HG03280 (cell line): ENCODE data around the gene MAZ.
"Not testable (repeated sequence)": the region's sequence is repeated elsewhere in the genome, so short reads cannot be mapped to it uniquely, and the experiment has no call there.

Source experiments
- ATAC-seq: cut with Tn5 transposase; IDR thresholded peaks from one replicate; pipeline ENCODE4 v1.9.1; 2021; ENCODE audit warnings: mild to moderate bottlenecking, moderate library complexity; ENCODE audit not compliant: unreplicated experiment

The MAZ gene

DNA sequence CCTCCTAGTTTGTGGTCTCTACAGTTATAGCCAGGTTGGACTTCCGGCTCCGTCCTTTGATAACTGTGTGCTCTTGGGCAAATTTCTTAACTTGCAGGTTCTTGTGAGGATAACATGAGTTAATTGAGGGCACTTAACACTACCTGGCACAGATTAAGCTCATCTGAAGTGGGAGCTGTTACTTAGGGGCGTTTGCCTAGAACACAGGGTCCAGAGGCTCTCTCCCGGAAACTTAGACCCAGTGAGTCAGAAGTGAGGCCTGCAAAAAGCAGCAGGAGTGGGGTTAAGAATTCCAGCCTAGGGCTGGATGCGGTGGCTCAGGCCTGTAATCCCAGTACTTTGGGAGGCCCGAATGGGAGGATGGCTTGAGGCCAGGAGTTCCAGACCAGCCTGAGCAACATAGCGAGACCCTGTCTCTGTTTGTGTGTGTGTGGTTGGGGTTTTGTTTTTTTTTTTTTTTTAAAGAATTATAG lies 15.3 kb downstream of the MAZ start:
- no peak for ATAC-seq

DNA sequence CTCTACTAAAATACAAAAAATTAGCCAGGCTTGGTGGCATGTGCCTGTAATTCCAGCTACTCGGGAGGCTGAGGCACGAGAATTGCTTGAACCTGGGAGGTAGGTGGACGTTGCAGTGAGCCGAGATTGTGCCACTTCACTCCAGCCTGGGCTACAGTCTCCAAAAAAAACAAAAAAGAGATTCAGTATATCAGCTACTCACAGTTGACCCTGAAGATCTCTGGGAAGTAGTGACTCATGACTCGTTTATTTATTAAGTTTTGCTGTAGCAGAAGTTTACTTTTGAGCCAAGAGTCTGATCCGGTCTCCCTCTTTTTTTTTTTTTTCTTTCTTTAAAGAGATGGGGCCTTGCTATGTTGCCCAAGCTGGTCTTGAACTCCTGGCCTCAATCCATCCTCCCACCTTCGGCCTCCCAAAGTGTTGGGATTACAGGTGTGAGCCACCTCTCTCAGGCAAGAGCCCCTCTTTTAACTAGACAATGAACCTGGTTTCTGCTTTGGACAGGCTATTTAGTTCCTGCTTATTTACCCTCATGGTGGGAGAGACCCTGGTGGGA lies 18.3 kb downstream of the MAZ start:
- no peak for ATAC-seq

DNA sequence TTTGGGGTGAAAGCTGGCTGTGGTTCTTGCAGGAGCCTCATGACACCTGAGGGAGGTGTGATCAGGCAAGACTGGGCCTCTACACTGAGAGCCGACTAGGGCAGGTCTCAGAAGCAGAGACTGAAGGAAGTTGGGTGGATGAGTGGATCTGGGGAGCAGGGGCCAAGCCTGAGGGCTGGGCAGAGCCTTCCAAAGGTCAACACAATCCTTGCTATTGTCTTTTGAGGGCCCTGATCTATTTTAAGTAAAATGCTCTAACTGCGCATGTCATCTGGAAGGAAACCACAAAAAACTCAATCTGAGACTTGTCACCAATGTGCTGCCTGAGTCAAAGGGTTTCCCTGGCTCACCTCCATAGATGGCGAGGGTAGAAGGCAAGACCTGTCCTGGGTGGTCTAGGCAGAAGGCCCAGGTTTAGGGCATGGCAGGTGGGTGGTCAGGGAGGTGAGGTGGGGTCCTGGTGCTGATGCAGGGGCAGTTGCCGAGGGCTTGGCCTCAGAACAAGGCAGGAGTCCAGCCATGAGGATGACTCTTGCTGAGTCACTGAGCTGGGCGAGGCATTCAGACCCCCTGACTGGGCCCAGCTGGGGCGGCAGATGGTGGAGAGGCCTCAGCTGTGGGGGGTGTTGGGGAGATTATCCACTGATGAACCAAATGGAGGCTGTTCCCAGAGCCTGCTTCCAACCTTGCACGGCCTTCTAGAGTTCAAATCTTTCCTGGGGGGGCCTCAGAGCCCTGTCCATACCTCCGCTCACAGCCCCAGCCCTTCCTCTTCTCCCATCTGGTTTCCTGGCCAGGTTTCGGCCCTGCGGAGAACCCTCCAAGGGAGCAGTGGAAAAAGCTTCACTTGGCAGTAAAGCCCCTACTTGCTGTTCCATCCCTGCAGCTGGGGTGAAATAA lies 19.1 kb downstream of the MAZ start:
- ATAC-seq = no peak

DNA sequence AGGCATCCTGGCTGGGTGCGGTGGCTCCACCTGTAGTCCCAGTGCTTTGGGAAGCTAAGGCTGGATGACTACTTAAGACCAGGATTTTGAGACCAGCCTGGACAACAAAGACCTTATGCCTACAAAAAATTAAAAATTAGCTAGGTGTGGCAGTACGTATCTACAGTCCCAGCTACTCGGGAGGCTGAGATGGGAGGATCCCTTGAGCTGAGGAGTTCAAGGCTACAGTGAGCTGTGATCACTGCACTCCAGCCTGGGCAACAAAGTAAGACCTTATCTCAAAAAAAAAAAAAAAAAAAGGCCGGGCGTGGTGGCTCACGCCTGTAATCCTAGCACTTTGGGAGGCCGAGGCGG lies 20.0 kb downstream of the MAZ start:
- no peak for ATAC-seq

DNA sequence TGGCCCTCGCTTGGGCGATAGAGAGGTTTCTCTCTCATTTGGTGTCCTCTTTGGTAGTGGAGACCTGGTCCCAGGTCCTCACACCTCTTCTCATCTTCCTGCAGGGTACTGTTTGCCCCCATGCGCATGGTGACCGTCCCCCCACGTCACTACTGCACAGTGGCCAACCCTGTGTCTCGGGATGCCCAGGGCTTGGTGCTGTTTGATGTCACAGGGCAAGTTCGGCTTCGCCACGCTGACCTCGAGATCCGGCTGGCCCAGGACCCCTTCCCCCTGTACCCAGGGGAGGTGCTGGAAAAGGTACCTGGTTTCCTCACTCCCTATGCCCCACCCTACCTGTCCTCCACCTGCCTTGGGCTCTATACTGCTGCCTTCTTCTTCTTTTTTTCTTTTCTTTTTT lies 24.4 kb downstream of the MAZ start:
- no peak for ATAC-seq

DNA sequence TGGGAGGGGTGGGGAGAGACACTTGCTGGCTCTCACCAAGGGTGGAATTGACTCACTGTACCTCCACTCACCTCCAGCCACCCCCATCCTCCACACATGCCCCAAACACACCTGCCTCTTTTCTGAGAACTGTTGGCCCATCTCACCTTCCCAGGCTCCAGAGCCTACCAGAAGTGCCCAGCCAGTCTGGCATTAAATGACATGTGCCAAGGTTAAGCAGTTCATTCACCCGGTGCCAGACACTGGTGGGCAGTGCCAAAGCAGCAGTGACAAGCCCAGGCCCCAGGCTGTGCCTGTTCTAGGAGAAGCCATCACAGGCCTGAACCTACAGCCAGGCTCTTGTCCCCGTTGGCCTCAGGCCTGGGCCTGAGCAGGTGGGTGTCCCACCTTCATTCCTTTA lies 25.2 kb downstream of the MAZ start:
- no peak for ATAC-seq

DNA sequence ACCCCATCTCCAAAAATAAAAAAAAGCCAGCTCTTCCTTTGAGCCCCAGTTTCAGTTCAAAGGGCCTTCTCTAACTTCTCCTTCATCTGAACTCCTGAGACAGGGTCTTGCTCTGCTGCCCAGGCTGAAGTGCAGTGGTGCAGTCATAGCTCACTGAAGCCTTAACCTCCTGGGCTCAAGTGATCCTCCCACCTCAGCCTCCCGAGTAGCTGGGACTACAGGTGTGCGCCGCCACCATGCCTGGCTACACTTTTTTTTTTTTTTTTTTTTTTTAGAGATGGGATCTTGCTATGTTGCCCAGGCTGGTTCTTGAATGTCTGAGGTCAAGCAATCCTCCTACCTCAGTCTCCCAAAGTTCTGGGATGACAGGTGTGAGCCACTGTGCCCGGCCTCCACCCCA lies 26.9 kb downstream of the MAZ start:
- not testable (repeated sequence) for ATAC-seq

DNA sequence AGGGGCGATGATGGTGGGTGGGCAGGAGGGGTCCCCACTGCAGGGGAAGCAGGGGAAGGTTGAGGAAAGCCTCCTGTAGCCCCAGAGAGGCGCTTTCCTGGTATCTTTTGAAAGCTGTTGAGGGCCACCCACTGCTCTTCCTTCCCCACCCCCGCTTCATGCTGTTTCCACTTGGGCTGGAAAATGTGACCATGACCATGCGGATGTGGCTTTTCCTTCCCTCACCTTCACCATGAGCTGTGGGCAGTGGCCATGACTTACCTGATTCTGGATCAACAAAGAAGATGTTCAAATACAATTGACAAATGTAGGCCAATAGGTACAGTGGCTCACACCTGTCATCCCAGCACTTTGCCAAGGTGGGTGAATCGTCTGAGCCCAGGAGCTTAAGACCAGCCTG lies 27.8 kb downstream of the MAZ start:
- no peak for ATAC-seq

DNA sequence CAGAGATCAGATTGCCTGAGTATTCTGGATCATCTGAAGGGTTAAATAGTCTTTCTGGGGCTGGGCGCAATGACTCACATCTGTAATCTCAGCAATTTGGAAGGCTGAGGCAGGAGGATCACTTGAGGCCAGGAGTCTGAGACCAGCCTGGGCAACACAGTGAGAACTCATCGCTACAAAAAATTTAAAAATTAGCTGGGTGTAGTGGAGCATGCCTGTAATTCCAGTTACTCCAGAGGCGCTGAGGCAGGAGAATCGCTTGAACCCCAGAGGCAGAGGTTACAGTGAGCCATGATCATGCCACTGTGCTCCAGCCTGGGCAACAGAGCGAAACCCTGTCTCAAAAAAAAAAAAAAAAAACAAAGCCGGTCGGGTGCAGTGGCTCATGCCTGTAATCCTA lies 29.6 kb downstream of the MAZ start:
- no peak for ATAC-seq

DNA sequence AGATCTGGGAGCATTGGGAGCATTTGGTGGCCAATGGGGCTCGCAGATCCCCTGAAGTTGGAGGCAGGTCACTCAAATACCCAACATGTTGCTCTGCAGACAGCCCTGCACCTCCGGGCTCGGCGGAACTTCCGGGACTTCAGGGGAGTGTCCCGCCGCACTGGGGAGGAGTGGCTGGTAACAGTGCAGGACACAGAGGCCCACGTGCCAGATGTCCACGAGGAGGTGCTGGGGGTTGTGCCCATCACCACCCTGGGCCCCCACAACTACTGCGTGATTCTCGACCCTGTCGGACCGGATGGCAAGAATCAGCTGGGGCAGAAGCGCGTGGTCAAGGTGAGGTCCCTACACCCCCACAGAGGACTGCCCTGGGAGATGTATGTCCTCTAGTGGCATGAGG lies 30.3 kb downstream of the MAZ start:
- ATAC-seq = no peak

DNA sequence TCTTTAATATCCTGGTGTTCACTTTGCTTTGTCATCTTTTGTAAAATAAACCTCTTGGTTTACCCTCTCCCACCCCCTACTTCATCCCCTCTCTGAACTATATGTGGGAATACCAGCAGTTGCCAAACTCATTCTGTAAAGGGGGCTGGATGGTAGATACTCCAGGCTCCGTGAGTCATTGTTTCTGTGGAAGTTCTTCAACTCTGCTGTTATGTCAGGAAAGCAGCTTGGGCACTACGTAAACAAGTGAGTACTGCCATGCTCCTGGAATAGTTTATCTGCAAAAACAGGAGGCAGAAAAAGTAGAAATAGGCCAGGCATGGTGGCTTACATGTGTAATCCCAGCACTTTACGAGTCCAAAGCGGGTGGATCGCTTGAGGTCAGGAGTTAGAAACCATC lies 31.5 kb downstream of the MAZ start:
- ATAC-seq = no peak

DNA sequence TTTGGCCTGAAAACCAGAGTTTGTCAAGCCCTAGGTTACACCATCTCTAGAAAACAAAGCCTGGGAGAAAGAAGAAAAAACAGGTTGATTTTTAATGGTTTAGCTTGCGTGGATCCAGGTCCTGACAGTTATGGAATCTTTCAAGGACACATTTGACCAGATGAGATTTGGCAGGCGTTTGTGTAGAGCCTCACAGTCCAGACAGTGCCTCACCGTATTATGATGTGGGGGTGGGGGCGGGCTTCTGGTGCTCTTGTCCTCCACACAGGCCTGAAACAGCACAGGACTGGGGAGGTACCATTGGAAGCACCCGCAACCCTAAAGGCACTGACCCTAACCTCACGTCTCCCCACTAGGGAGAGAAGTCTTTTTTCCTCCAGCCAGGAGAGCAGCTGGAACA lies 33.5 kb downstream of the MAZ start:
- ATAC-seq = no peak

DNA sequence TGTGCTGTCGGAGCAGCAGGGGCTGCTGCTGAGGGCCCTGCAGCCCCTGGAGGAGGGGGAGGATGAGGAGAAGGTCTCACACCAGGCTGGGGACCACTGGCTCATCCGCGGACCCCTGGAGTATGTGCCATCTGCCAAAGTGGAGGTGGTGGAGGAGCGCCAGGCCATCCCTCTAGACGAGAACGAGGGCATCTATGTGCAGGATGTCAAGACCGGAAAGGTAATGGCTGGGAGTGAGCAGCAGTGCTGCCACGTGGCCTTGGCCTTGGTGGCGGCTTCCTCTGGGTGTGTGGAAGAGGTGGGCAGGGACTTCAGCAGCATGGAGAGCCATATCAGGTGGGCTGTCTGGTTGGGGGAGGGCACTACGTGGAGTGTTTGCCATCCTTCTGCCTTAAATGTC lies 33.9 kb downstream of the MAZ start:
- no peak for ATAC-seq

DNA sequence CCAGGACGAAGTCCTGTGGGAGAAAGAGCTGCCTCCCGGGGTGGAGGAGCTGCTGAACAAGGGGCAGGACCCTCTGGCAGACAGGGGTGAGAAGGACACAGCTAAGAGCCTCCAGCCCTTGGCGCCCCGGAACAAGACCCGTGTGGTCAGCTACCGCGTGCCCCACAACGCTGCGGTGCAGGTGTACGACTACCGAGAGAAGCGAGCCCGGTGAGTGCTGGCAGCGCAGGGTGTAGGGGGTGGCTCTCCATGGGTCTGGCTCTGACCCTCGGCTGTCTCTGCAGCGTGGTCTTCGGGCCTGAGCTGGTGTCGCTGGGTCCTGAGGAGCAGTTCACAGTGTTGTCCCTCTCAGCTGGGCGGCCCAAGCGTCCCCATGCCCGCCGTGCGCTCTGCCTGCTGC lies 35.3 kb downstream of the MAZ start:
- no peak for ATAC-seq

DNA sequence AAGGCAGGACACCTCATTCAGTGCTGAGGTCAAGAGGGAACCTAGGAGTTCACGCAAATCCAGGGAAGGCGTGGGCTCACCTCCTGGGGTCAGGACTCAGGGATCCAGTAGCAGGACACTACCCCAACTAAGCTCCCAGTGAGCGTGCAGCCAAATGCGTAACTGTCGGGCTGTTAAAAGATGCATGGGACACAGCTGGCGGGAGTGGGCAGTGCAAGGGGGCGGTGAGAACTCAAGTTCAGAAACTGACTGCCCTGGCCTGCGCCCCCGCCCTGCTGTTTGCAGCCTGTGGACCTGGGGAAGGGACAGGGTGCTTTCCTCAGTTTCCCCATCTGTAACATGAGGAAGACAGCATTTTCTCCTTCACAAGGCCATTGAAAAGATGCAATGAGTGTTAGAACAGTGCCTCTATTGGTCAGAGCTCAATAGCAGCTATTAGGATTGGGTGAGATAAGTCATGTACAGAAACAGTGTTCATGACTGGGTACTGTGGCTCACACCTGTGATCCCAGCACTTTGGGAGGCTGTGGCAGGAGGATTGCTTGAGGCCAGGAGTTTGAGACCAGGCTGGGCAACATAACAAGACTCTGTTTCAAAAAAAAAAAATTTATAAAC lies 36.5 kb downstream of the MAZ start:
- no peak for ATAC-seq

DNA sequence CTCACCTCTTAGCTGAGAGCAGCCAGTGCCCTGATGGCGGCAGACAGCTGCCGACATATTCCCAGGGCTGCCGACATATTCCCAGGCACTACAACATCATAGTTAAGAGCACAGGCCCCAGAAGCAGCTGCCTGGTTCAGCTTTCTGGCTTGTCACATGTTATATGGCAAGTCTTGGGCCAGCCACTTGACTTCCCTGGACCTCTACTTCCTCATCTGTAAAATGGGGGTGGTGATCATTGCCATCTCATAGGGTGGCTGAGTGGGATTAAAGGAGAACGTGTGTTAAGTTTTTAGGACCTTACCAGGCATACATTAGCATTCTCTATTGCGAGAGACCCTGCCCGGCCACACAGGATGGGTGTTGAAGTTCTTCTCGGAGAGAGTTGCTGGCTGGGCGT lies 37.6 kb downstream of the MAZ start:
- ATAC-seq = no peak

DNA sequence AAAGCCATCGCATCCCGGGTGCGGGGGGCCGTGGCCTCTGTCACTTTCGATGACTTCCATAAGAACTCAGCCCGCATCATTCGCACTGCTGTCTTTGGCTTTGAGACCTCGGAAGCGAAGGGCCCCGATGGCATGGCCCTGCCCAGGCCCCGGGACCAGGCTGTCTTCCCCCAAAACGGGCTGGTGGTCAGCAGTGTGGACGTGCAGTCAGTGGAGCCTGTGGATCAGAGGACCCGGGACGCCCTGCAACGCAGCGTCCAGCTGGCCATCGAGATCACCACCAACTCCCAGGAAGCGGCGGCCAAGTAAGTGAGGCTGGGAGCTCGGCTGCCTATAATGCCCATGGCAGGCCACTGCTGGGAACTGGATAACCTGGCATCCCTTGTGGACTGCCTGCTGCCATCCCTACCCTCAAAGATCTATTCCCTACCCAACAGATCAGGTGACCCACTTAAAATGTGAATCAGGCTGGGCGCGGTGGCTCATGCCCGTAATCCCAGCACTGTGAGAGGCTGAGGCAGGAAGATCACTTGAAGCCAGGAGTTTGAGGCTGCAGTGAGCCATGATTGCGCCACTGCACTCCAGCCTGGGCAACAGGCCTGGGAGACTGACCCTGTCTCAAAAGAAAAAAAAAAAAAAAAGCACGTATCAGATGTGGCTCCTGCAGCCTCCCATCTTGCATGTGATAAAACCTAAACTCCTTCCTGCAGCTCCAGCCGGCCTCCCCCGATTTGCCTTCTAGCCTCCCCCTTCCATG lies 38.4 kb downstream of the MAZ start:
- no peak for ATAC-seq

DNA sequence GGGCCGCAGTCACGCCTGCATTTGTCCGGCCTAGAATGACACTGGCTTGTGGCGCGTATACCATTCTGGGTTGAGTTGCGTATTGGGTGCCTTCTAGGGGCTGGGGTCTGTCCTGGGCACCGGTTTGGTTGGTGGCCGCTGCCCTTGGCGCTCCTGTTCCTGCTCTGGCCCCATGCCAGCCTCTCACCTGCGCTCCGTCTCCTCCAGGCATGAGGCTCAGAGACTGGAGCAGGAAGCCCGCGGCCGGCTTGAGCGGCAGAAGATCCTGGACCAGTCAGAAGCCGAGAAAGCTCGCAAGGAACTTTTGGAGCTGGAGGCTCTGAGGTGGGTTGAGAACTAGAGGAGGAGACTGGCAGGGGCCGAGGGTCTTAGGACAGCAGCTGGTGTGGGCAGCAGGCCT lies 39.3 kb downstream of the MAZ start:
- no peak for ATAC-seq

DNA sequence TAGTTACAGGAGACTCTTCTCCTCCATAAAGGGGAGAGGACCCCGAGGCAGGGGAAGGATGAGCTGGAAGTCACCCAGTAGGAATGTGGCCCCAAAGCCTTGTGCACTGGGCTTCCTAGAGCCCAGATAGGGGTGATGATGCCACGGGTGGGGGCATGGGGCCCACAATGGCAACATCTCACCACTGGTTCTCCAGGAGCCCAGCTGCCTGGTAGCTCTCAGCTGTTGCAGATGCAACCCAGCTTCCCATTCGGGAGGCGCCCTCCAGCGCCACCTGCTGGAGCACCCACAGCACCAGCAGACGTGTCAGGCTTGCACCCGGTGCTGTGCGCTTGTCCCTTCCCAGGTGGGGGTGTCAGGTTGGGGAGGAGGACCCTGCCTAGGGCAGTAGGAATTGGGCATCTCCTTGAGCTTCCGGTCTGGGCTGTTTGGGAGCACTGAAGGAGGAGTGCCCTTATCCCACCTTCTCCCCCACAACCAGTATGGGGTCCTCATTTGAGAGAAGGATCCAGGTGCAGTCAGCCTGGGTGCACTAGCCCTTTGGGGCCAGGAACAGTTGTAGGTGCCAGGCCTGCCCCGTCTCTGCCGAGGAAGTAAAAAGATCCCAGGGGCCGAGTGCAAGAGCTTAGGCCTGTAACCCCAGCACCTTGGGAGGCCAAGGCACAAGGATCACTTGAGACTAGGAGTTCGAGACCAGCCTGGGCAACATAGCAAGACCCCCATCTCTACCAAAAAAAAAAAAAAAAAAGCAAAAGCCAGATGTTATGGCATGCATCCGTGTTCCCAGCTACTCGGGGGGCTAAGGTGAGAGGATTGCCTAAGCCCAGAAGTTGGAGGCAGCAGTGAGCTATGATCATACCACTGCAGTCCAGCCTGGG lies 42.3 kb downstream of the MAZ start:
- ATAC-seq = peak; percentile 64

DNA sequence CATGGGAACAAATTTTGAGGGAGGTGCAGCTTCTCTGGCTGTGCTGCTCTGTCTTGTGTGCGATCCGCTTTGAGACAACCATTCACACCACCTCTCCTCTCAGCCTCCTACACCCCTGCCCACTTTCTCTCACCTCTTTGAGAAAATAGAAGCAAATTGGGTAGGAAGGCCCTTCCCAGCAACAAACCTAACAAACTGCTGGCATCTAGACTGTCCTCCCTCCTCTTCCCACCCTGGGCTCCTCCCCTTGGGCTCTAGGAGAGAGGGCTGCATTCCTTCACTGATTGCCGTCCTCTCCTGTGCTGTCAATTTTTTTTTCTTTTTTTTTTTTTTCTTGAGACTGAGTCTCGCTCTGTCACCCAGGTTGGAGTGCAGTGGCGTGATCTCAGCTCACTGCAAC lies 43.2 kb downstream of the MAZ start:
- ATAC-seq = no peak

DNA sequence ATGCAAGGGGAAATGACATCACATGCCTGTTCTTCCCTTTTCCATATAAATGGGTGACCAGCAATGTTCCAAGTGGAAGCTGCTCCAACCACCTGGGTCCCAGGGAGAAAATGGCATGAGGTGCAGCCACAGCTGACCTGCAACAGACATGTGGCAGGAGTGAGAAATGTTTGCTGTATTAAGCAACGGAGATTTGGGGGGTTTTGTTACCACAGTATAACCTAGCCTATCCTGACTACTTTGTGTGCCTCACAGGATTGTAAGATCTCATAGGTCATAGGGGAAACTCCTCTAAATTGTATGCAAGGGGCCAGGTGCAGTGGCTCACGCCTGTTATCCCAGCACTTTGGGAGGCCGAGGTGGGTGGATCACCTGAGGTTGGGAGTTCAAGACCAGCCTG lies 44.7 kb downstream of the MAZ start:
- no peak for ATAC-seq
